IMR-90 (cell line): Measurements from ENCODE around the gene C19orf33. TPM values are rescaled to one million over a fixed set of nuclear protein-coding genes. Genes with fewer than 3 reads are reported as not detected.

Source experiments
- ATAC-seq: fragments of 200-7000 bp; cut with Tn5 transposase; 2 replicates; pipeline ENCODE4 v1.9.1; 2020; ENCODE audit warnings: low read depth, mild to moderate bottlenecking, moderate library complexity
- BruUV-seq: library from RNA; stranded (reverse); fragments of 400-500 nt; replicated peaks from 2 replicates; lab custom pipeline; 2021; lab: Mats Ljungman, UMichigan
- CTCF ChIA-PET: fragments of 300-600 bp; formaldehyde crosslinking; extraction: SDS; loops from one replicate; lab custom pipeline; 2021; ENCODE audit warnings: antibody characterized with exemption; lab: Yijun Ruan, JAX
- POLR2A ChIA-PET: fragments of 300-600 bp; sonication (Branson Sonifier 250); formaldehyde crosslinking; loops from one replicate; lab custom pipeline; 2022; ENCODE audit warnings: antibody characterized with exemption; ENCODE audit not compliant: unreplicated experiment; lab: Charles Lee
- DNase-seq: peaks from one replicate; pipeline ENCODE4 v3.0.0; 2013
- H2AFZ ChIP-seq: replicated peaks from 2 replicates; pipeline ENCODE3; 2013; ENCODE audit warnings: low read length, mild to moderate bottlenecking; ENCODE audit not compliant: poor library complexity
- H2AK5ac ChIP-seq: 2 replicates; pipeline ENCODE4 v1.6.1; 2013; ENCODE audit warnings: low read depth, low read length, inconsistent platforms
- H2AK9ac ChIP-seq: replicated peaks from 2 replicates; pipeline ENCODE3; 2013; ENCODE audit warnings: mild to moderate bottlenecking, low read depth, low read length, moderate library complexity; ENCODE audit not compliant: poor library complexity
- H2BK120ac ChIP-seq: 2 replicates; pipeline ENCODE4 v1.6.1; 2013; ENCODE audit warnings: low read depth, low read length, inconsistent platforms
- H2BK15ac ChIP-seq: 3 replicates; pipeline ENCODE4 v1.6.1; 2013; ENCODE audit warnings: low read depth, low read length, inconsistent platforms
- H2BK20ac ChIP-seq: 2 replicates; pipeline ENCODE4 v1.6.1; 2013; ENCODE audit warnings: low read depth, mild to moderate bottlenecking, inconsistent platforms, low read length, moderate library complexity
- H2BK5ac ChIP-seq: 2 replicates; pipeline ENCODE4 v1.6.1; 2013; ENCODE audit warnings: mild to moderate bottlenecking, low read depth, low read length, inconsistent platforms; ENCODE audit not compliant: poor library complexity, severe bottlenecking
- H3K14ac ChIP-seq: replicated peaks from 2 replicates; pipeline ENCODE4 v1.6.1; 2013; ENCODE audit warnings: low read depth, low read length, inconsistent platforms
- H3K18ac ChIP-seq: 2 replicates; pipeline ENCODE4 v1.6.1; 2013; ENCODE audit warnings: low read depth, low read length, control low read depth
- H3K23ac ChIP-seq: 2 replicates; pipeline ENCODE4 v1.6.1; 2013; ENCODE audit warnings: low read depth, low read length, inconsistent platforms
- H3K27ac ChIP-seq: 2 replicates; pipeline ENCODE4 v1.5.1; 2013; ENCODE audit warnings: mild to moderate bottlenecking, control low read depth, low read length; ENCODE audit not compliant: insufficient read depth
- H3K27me3 ChIP-seq: 2 replicates; pipeline ENCODE4 v1.6.1; 2013; ENCODE audit warnings: low read length; ENCODE audit not compliant: control insufficient read depth, insufficient read depth
- H3K36me3 ChIP-seq: 2 replicates; pipeline ENCODE4 v1.6.1; 2013; ENCODE audit warnings: low read length, mixed read lengths; ENCODE audit not compliant: control insufficient read depth, insufficient read depth
- H3K4ac ChIP-seq: 2 replicates; pipeline ENCODE4 v1.6.1; 2013; ENCODE audit warnings: low read depth, low read length, inconsistent platforms
- H3K4me1 ChIP-seq: 2 replicates; pipeline ENCODE4 v1.6.1; 2013; ENCODE audit warnings: low read length, mixed read lengths; ENCODE audit not compliant: control insufficient read depth, insufficient read depth
- H3K4me2 ChIP-seq: 2 replicates; pipeline ENCODE4 v1.6.1; 2013; ENCODE audit warnings: low read depth, mild to moderate bottlenecking, control low read depth, low read length, moderate library complexity
- H3K4me3 ChIP-seq: 2 replicates; pipeline ENCODE4 v1.5.1; 2013; ENCODE audit warnings: low read depth, mild to moderate bottlenecking, control low read depth, low read length, moderate library complexity; ENCODE audit not compliant: insufficient read depth
- H3K56ac ChIP-seq: 2 replicates; pipeline ENCODE4 v1.6.1; 2013; ENCODE audit warnings: low read length, inconsistent platforms; ENCODE audit not compliant: insufficient read depth; ENCODE audit errors: extremely low read depth
- H3K79me1 ChIP-seq, 2 experiments: 2 replicates each; pipeline ENCODE4 v1.6.1; 2013; ENCODE audit warnings: low read length in 2 of 2, inconsistent platforms in 1 of 2, low read depth in 1 of 2
- H3K9ac ChIP-seq: 2 replicates; pipeline ENCODE4 v1.6.1; 2013; ENCODE audit warnings: low read depth, low read length, control low read depth
- H3K9me1 ChIP-seq: 2 replicates; pipeline ENCODE4 v1.6.1; 2013; ENCODE audit warnings: low read length, inconsistent platforms; ENCODE audit not compliant: insufficient read depth
- H3K9me3 ChIP-seq: 2 replicates; pipeline ENCODE4 v1.6.1; 2013; ENCODE audit warnings: low read length; ENCODE audit not compliant: control insufficient read depth, insufficient read depth
- H4K20me1 ChIP-seq: 2 replicates; pipeline ENCODE4 v1.6.1; 2013; ENCODE audit warnings: low read length, inconsistent platforms; ENCODE audit not compliant: insufficient read depth
- H4K5ac ChIP-seq: 2 replicates; pipeline ENCODE4 v1.6.1; 2013; ENCODE audit warnings: mild to moderate bottlenecking, low read depth, low read length, control low read depth
- H4K8ac ChIP-seq, 2 experiments: 2 replicates each; pipeline ENCODE4 v1.6.1; 2013; ENCODE audit warnings: low read depth in 2 of 2, low read length in 2 of 2, control low read depth in 1 of 2, inconsistent platforms in 1 of 2
- H4K91ac ChIP-seq: 2 replicates; pipeline ENCODE4 v1.6.1; 2013; ENCODE audit warnings: low read depth, low read length, inconsistent platforms; ENCODE audit not compliant: insufficient read depth
- ELK1 ChIP-seq: fragments of 150-350 bp; IDR thresholded peaks from 2 replicates; pipeline ENCODE4 v1.6.1; 2016; ENCODE audit warnings: low read depth, mild to moderate bottlenecking, low read length, moderate library complexity, borderline replicate concordance
- FOS ChIP-seq: fragments of 150-350 bp; IDR thresholded peaks from 2 replicates; pipeline ENCODE4 v1.6.1; 2016; ENCODE audit warnings: low read depth, low read length
- MAFK ChIP-seq: IDR thresholded peaks from 2 replicates; pipeline ENCODE4 v1.6.1; 2012; ENCODE audit warnings: low read depth, low read length, improper control_type of control experiment
- MAZ ChIP-seq: IDR thresholded peaks from 2 replicates; pipeline ENCODE4 v1.6.1; 2012; ENCODE audit warnings: low read depth, mild to moderate bottlenecking, low read length, improper control_type of control experiment, moderate library complexity, borderline replicate concordance
- MXI1 ChIP-seq: IDR thresholded peaks from 2 replicates; pipeline ENCODE4 v1.6.1; 2012; ENCODE audit warnings: low read depth, mild to moderate bottlenecking, low read length, moderate library complexity, borderline replicate concordance
- NFE2L2 ChIP-seq: fragments of 150-350 bp; IDR thresholded peaks from 2 replicates; pipeline ENCODE4 v1.6.1; 2016; ENCODE audit warnings: low read depth, mild to moderate bottlenecking, low read length
- POLR2A ChIP-seq: IDR thresholded peaks from 2 replicates; pipeline ENCODE4 v1.6.1; 2012; ENCODE audit warnings: mild to moderate bottlenecking, low read depth, low read length
- RAD21 ChIP-seq: IDR thresholded peaks from 2 replicates; pipeline ENCODE4 v1.6.1; 2012; ENCODE audit warnings: low read length, improper control_type of control experiment
- RCOR1 ChIP-seq: IDR thresholded peaks from 2 replicates; pipeline ENCODE4 v1.6.1; 2012; ENCODE audit warnings: mild to moderate bottlenecking, low read length, improper control_type of control experiment; ENCODE audit not compliant: insufficient replicate concordance
- RFX5 ChIP-seq: IDR thresholded peaks from 2 replicates; pipeline ENCODE4 v1.8.0; 2012; ENCODE audit warnings: low read depth, mild to moderate bottlenecking, low read length, moderate library complexity
- WGBS, 2 experiments: methylation state at CpG; one replicate each; pipeline versions ENCODE4 v1.1.5 to v1.1.7; 2013; ENCODE audit warnings: missing lambda C conversion rate in 2 of 2; ENCODE audit not compliant: insufficient read length in 1 of 2; ENCODE audit errors: extremely low coverage in 2 of 2; 5-methylcytosine and 5-hydroxymethylcytosine counted together
- dilution Hi-C: fragments of 300-500 bp; cut with HindIII; formaldehyde crosslinking; loops from one replicate; pipeline ENCODE4 v1.14.3; 2018; ENCODE audit warnings: low sequenced_read_pairs; ENCODE audit not compliant: unreplicated experiment
- in situ Hi-C: fragments of 300-500 bp; cut with MboI; formaldehyde crosslinking; loops from 3 replicates; pipeline ENCODE4 v1.14.3; 2019; ENCODE audit warnings: low sequenced_read_pairs, inconsistent platforms, mixed read lengths
- intact Hi-C: fragments of 100-400 bp; cut with micrococcal nuclease; formaldehyde crosslinking; loops from 2 replicates; pipeline ENCODE4 v1.10.0; 2022
- polyA plus RNA-seq, 3 experiments: library from polyadenylated mRNA; depleted of rRNA; stranded (reverse); fragments of >200 nt; gene quantifications; 2 replicates each; pipeline ENCODE4 v1.2.3, GENCODE V29; 2012; ENCODE audit warnings: low replicate concordance in 1 of 3
- total RNA-seq: library from RNA; depleted of rRNA; stranded (reverse); fragments of >200 nt; gene quantifications from 2 replicates; pipeline ENCODE4 v1.2.3, GENCODE V29; 2012
- TF ChIP-seq, protein P1 (sequence below): conservative IDR thresholded peaks from 2 replicates; pipeline ENCODE4 v1.5.1; 2012; ENCODE audit warnings: mild to moderate bottlenecking, low read depth, low read length, improper control_type of control experiment

C19orf33 gene
- total and polyA plus RNA-seq, 2 of the 4 experiments (the other 2 are of a cell fraction): 0.80 TPM; not detected in 1

DNA sequence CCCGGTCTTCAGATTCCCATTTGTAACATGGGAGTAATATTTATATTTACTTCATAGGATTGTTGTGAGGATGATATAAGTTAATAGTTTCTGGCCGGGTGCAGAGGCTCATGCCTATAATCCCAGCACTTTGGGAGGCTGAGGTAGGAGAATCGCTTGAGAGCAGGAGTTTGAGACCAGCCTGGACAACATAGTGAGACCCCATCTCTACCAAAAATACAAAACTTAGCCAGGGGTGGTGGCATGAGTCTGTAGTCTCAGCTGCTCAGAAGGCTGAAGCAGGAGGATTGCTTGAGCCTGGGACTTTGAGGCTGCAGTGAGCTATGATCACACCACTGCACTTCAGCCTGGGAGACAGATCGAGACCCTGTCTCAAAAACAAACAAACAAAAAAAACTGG is 42.8 kb downstream of the C19orf33 start:
- Histone ChIP-seq H2BK120ac (no peak overlapping the region), H2AK9ac (no peak overlapping the region), H3K79me1 (no peaks in the 10 kb centered on the region), H2BK15ac (no peak overlapping the region), H2BK20ac (no peak overlapping the region), H3K4me3 (no peak overlapping the region), H3K9ac (no peak overlapping the region), H4K5ac (no peak overlapping the region), H3K4me2 (no peak overlapping the region), H3K4ac (no peak overlapping the region), H3K9me3 (no peaks in the 10 kb centered on the region), H3K36me3 (no peaks in the 10 kb centered on the region), H3K27ac (no peak overlapping the region), H3K18ac (no peak overlapping the region), H4K8ac (no peak overlapping the region), H3K23ac (no peak overlapping the region), H3K4me1 (no peaks in the 10 kb centered on the region), H3K27me3 (peaks cover 1% of the 10 kb centered on the region; the same call in 1 of the 2 replicates), H3K56ac (no peak overlapping the region), H2BK5ac (no peak overlapping the region), H3K14ac (no peak overlapping the region), H4K20me1 (no peaks in the 10 kb centered on the region), H4K91ac (no peak overlapping the region), H2AFZ (no peak overlapping the region), H3K9me1 (no peaks in the 10 kb centered on the region), H2AK5ac (no peak overlapping the region)
- dilution Hi-C loops: no loop called here
- ATAC-seq (no peak), DNase-seq (no peak)
- POLR2A ChIA-PET: no interaction called here
- no CpG with 5 or more reads among the region's 4 CpGs for WGBS, 2 experiments
- CTCF ChIA-PET: interaction anchor here (0.6 to 1.5 kb wide), 2 partner anchors 11 to 582 kb away, joined by 3 read pairs; partner anchors contain the start of gene CATSPERG
- BruUV-seq: no TSS peak
- in situ Hi-C loops: no loop called here
- intact Hi-C loops: no loop called here
- TF ChIP-seq RFX5: no peak
- TF ChIP-seq, protein P1, sequence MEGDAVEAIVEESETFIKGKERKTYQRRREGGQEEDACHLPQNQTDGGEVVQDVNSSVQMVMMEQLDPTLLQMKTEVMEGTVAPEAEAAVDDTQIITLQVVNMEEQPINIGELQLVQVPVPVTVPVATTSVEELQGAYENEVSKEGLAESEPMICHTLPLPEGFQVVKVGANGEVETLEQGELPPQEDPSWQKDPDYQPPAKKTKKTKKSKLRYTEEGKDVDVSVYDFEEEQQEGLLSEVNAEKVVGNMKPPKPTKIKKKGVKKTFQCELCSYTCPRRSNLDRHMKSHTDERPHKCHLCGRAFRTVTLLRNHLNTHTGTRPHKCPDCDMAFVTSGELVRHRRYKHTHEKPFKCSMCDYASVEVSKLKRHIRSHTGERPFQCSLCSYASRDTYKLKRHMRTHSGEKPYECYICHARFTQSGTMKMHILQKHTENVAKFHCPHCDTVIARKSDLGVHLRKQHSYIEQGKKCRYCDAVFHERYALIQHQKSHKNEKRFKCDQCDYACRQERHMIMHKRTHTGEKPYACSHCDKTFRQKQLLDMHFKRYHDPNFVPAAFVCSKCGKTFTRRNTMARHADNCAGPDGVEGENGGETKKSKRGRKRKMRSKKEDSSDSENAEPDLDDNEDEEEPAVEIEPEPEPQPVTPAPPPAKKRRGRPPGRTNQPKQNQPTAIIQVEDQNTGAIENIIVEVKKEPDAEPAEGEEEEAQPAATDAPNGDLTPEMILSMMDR: no peak
- TF ChIP-seq MAZ: no peak
- TF ChIP-seq FOS: no peak
- TF ChIP-seq RAD21: no peak
- no peak for TF ChIP-seq NFE2L2
- no peak for TF ChIP-seq MXI1
- TF ChIP-seq RCOR1: no peak
- no peak for TF ChIP-seq ELK1
- no peak for TF ChIP-seq POLR2A
- no peak for TF ChIP-seq MAFK
